ENCODE results near the gene ASPM. TPM values are rescaled to one million over a fixed set of nuclear protein-coding genes. Genes with fewer than 3 reads are reported as not detected.

The ASPM gene
- polyA plus RNA-seq, 2 of the 4 experiments (the other 2 are of a cell fraction): 19.0 to 35.5 TPM

GRCh38 chr1:197049100-197049499 is 97.4 kb downstream of the ASPM start:
- ATAC-seq (no peak), DNase-seq (ENCODE audit: low read depth in 1 of 2, low spot score in 1 of 2) (no peak), FAIRE-seq (no peak)
- Histone ChIP-seq H3K4me2 (no peak overlapping the region), H3K4me1 (no peaks in the 10 kb centered on the region), H3K9me3 (no peaks in the 10 kb centered on the region), H3K4me3 (no peak overlapping the region), H3K27ac (no peak overlapping the region)
- TF ChIP-seq POLR2AphosphoS2 (conservative IDR thresholded peaks at IDR 0.05; ENCODE audit: low read length) (no peak), MAX (IDR thresholded peaks at IDR 0.05) (no peak), POLR2A (IDR thresholded peaks at IDR 0.05; ENCODE audit: low read length) (no peak), HMGXB4 (CRISPR knock-in tag; IDR thresholded peaks at IDR 0.05; ENCODE audit: borderline replicate concordance) (no peak), FOXS1 (CRISPR knock-in tag; IDR thresholded peaks at IDR 0.05) (no peak), JUN (IDR thresholded peaks at IDR 0.05) (no peak), HOXB5 (CRISPR knock-in tag; IDR thresholded peaks at IDR 0.05) (no peak), RCOR1 (IDR thresholded peaks at IDR 0.05; ENCODE audit: low read depth, low read length) (no peak), BHLHE40 (IDR thresholded peaks at IDR 0.05; ENCODE audit: low read depth, low read length) (no peak), HOXA7 (CRISPR knock-in tag; IDR thresholded peaks at IDR 0.05) (no peak), E2F6 (IDR thresholded peaks at IDR 0.05; ENCODE audit: borderline replicate concordance, low read depth) (no peak), CBX2 (IDR thresholded peaks at IDR 0.05; ENCODE audit: borderline replicate concordance, low read depth) (no peak), CBX8 (IDR thresholded peaks at IDR 0.05) (no peak), HOXB13 (CRISPR knock-in tag; IDR thresholded peaks at IDR 0.05; ENCODE audit: low read depth) (no peak), HEYL (CRISPR knock-in tag; IDR thresholded peaks at IDR 0.05) (no peak), RAD21 (conservative IDR thresholded peaks at IDR 0.05 in 1 of 2, IDR thresholded peaks at IDR 0.05 in 1 of 2) (no peak)
- TF ChIP-seq, protein P1, sequence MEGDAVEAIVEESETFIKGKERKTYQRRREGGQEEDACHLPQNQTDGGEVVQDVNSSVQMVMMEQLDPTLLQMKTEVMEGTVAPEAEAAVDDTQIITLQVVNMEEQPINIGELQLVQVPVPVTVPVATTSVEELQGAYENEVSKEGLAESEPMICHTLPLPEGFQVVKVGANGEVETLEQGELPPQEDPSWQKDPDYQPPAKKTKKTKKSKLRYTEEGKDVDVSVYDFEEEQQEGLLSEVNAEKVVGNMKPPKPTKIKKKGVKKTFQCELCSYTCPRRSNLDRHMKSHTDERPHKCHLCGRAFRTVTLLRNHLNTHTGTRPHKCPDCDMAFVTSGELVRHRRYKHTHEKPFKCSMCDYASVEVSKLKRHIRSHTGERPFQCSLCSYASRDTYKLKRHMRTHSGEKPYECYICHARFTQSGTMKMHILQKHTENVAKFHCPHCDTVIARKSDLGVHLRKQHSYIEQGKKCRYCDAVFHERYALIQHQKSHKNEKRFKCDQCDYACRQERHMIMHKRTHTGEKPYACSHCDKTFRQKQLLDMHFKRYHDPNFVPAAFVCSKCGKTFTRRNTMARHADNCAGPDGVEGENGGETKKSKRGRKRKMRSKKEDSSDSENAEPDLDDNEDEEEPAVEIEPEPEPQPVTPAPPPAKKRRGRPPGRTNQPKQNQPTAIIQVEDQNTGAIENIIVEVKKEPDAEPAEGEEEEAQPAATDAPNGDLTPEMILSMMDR (IDR thresholded peaks at IDR 0.05): no peak
- POLR2A ChIA-PET: no interaction called here
- CTCF ChIA-PET: no interaction called here

DNA sequence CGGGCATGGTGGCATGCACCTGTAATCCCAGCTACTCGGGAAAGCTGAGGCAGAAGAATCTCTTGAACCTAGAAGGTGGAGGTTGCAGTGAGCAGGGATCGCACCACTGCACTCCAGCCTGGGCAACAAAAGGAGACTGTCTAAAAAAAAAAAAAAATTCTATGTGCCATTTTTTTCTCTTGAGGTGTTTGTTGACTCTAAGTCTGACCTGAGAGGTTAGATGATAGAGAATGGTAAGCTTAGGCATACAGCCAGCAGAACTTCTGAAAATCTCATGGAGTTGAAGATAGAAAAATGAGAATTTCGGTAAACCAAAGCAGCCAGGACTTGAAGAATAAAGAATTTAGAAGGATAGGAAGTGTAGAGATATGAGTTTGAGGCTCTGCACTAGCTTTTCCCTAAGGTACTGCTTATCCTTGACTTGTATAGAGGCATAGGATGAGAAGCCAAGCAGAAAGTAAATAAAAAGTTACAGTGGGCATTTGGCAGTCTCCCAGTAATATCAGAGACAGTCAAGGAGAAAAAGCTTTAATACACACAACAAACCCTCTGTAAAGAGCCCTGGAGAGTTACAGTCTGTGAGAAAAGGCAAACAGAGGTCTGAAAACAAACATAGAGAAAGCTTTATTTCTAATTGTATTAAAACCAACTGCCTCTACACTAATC is 103.7 kb downstream of the ASPM start:
- Histone ChIP-seq H3K9me3 (no peaks in the 10 kb centered on the region), H3K4me3 (no peak overlapping the region), H3K4me1 (peaks cover 18% of the 10 kb centered on the region; the same call in 2 of the 3 replicates), H3K4me2 (peak overlapping the region; percentile 43), H3K27ac (peak overlapping the region; percentile 45 to 50; a peak in 2 of 6 replicates)
- ChIA-PET CTCF (interaction anchor here (1.0 kb wide), 1 partner anchor 18 kb away, joined by 3 read pairs; no protein-coding TSS in a partner anchor), POLR2A (interaction anchor here (0.6 kb wide), 1 partner anchor 19 kb away, joined by 3 read pairs; no protein-coding TSS in a partner anchor)
- DNase-seq (ENCODE audit: low read depth in 1 of 2, low spot score in 1 of 2) (peak in 1 of 2 experiments; percentile 45), ATAC-seq (peak in 1 of 2 experiments; percentile 71; a peak in 3 of 6 replicates), FAIRE-seq (no peak)
- TF ChIP-seq ZC3H11A (IDR thresholded peaks at IDR 0.05) (no peak), HDAC2 (IDR thresholded peaks at IDR 0.05) (no peak), CHD4 (IDR thresholded peaks at IDR 0.05; ENCODE audit: borderline replicate concordance) (no peak), RCOR1 (IDR thresholded peaks at IDR 0.05; ENCODE audit: low read depth, low read length) (no peak), PHF8 (IDR thresholded peaks at IDR 0.05; ENCODE audit: borderline replicate concordance, low read depth) (no peak), EHF (CRISPR knock-in tag; IDR thresholded peaks at IDR 0.05) (no peak), E2F6 (IDR thresholded peaks at IDR 0.05; ENCODE audit: borderline replicate concordance, low read depth) (no peak), ATOH8 (CRISPR knock-in tag; IDR thresholded peaks at IDR 0.05; ENCODE audit: low read depth) (no peak), RNF2 (IDR thresholded peaks at IDR 0.05; ENCODE audit: borderline replicate concordance, low read depth) (no peak), MAZ (IDR thresholded peaks at IDR 0.05; ENCODE audit: borderline replicate concordance, low read depth, low read length) (no peak), CBX2 (IDR thresholded peaks at IDR 0.05; ENCODE audit: borderline replicate concordance, low read depth) (no peak), MAX (IDR thresholded peaks at IDR 0.05) (no peak), MYC (IDR thresholded peaks at IDR 0.05; ENCODE audit: borderline replicate concordance, low read length) (no peak), HEYL (CRISPR knock-in tag; IDR thresholded peaks at IDR 0.05) (no peak), HMGXB4 (CRISPR knock-in tag; IDR thresholded peaks at IDR 0.05; ENCODE audit: borderline replicate concordance) (no peak), HES2 (IDR thresholded peaks at IDR 0.05) (no peak)
- WGBS (ENCODE audit: missing lambda C conversion rate): 59% methylated on average over 4 of the region's 4 CpGs
